NAMALWA (cell line): ENCODE measurements around the gene RNF207.
A peak's percentile ranks its signal among the peaks of the same experiment; 100 is the strongest.

Experiments
- DNase-seq: peaks from one replicate; pipeline ENCODE4 v3.0.0-alpha.2; 2015; ENCODE audit warnings: low spot score

The RNF207 gene

GRCh38 chr1:6205849-6206519 lies at the start of gene RNF207:
Gene RNF207 (plus strand): TSS chr1:6206119. CDS start chr1:6206536, 417 bp downstream.
- DNase-seq: no peak

DNA sequence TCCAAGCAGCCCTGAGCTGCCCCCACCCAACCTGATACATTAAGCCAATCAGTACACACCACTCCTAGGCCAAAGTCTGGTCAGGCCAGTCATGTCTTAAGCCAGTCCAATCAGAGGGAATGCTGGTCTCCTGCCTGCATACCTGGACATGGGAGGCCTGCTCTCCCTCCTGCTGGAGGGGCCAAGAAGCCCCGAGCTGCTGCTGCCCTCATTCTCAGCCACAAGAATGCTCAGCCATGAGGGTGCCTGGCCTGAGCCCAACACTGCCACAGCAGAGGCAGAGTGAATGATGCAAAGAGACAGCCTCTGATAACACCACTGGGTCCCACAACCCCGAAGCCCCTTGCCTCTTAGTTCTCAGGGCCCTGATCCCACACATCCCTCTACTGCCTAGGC lies 48.8 kb upstream of the RNF207 start:
- no peak for DNase-seq

DNA sequence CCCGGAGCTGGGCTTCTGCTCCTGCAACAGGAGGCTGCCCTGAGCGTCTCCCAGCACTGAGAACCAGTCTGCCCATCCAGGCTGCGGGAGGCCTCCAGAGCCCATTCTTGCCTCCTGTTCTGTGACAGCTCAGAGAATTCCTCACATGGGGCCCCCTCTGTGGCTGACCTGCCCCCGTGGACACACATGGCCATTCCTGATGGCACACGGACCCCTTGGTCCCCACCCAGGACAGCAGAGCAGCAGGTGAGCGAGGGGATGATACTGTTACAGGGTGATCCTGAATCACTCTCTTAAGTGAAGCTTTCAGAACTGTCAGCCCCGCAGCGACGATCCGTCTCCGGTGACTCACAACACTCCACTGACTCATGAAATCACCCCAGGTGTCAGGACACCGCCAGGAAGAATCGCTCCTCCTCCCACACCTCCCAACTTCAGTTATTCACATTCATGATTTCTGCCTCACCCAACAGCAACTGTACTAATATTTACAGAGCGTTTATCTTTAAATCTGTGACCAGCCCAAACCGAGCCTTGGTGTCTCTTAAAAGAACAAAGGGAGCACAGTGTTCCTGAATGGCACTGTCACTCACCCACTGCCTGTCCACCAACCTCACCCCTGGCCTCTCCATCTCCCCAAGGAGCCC lies 48.3 kb upstream of the RNF207 start:
- DNase-seq: no peak

DNA sequence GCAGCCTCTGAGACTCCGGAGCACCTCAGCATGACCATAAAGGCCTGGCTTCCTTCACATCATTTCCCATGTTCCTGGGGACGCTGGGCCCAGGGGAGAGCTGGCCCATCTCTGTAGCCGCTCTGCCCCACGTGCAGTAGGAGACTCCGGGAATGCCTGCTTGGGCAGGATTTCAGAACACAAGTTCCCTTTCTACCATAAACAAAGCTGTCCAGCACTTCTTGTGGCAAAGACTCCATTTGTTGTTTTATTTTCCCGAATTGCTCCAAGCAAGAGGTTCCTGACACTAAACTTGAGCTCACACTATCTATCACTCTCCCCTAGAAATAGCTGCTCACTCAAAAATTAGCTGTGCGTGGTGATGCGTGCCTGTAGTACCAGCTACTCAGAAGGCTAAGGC lies 47.7 kb upstream of the RNF207 start:
- DNase-seq: no peak

- DNase-seq: no peak
Measured at GRCh38 chr1:6162341-6162740, 43.6 kb upstream of the RNF207 start.

- DNase-seq: no peak
Measured at GRCh38 chr1:6162773-6163172, 43.1 kb upstream of the RNF207 start.

GRCh38 chr1:6163191-6163972 lies 42.5 kb upstream of the RNF207 start:
- no peak for DNase-seq

- DNase-seq: no peak
Measured at GRCh38 chr1:6163973-6164617, 41.8 kb upstream of the RNF207 start.

GRCh38 chr1:6165027-6165426 lies 40.9 kb upstream of the RNF207 start:
- no peak for DNase-seq

GRCh38 chr1:6165441-6165985 lies 40.4 kb upstream of the RNF207 start:
- DNase-seq: no peak

- DNase-seq: no peak
Measured at GRCh38 chr1:6166221-6166620, 39.7 kb upstream of the RNF207 start.

GRCh38 chr1:6166655-6167390 lies 39.1 kb upstream of the RNF207 start:
- DNase-seq: no peak

GRCh38 chr1:6167391-6168303 lies 38.3 kb upstream of the RNF207 start:
- no peak for DNase-seq

DNA sequence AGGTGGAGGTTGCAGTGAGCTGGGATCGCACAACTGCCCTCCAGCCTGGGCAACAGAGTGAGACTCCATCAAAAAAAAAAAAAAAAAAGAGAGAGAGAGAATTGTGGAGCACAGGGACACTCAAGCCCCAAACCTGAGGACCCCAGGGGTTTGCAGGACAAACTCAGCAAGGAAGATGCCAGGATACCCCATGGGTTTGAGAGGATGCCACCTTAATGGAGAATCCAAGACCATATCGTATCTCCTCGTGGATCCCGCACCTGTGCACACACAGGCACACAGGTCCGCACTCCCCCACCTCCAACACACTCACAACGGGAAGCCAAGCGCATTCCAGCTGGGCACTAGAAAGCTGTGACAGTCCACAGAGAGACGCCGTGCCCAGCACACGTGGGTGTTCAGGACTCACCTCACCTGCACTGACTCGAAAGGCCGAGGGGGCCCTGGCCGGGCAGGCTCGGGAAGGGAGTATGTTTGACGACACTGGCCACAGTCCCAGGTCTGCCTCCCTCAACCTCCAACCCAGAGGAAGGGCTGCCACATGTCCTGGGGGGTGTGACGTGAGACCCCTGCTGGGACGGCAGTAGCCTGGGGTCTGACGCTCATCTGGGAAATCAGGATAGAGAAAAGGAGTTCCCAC lies 36.9 kb upstream of the RNF207 start:
- DNase-seq: no peak

DNA sequence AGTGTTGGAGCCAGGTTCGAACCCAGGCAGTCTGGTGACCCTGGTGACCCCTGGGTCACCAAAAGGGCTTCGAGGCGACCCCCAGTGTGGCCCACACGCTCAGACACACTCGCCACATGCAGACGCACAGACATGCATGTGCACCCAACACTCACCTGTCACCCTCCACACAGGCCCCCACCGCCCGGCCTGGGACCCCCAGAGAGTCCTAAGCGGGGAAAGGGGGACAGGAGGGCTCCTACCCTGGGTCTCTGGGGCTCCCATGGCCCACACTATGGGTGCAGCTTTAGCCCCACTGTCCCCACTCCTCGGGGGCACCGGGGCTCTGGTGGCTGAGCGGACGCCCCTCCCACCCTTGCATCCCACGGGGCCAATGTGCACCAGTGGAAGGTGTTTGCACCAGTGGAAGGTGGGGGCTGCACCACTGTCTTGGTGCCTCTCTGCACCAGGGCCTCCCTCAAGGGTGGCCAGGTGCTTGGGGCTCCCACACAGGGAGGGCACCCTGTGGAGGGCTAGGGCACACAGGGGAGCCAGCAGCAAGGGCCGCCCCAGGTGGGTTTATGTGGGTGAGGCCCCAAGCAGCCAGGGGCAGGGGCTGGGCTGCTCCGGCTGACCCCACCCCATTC lies 35.7 kb upstream of the RNF207 start:
- no peak for DNase-seq

GRCh38 chr1:6170742-6171201 lies 35.1 kb upstream of the RNF207 start:
- DNase-seq: no peak

- peak; percentile 54 for DNase-seq
Measured at GRCh38 chr1:6171548-6172124, 34.3 kb upstream of the RNF207 start.

GRCh38 chr1:6172549-6172948 lies 33.4 kb upstream of the RNF207 start:
- no peak for DNase-seq
